GM06990 (cell line): ENCODE measurements around the gene MINPP1.

Experiments
- DNase-seq: peaks from one replicate; pipeline ENCODE4 v3.0.0-alpha.2; 2011; ENCODE audit not compliant: insufficient read length; ENCODE audit errors: extremely low read depth
- H3K27me3 ChIP-seq: replicated peaks from 2 replicates; pipeline ENCODE4 v1.6.0; 2011; ENCODE audit warnings: low read length; ENCODE audit not compliant: control insufficient read depth, insufficient read depth
- H3K36me3 ChIP-seq: 2 replicates; pipeline ENCODE4 v1.5.1; 2011; ENCODE audit warnings: low read length; ENCODE audit not compliant: control insufficient read depth, insufficient read depth
- H3K4me3 ChIP-seq: replicated peaks from 2 replicates; pipeline ENCODE4 v1.5.1; 2011; ENCODE audit warnings: low read depth, mild to moderate bottlenecking, control low read depth, low read length
- CTCF ChIP-seq: IDR thresholded peaks from 2 replicates; pipeline ENCODE4 v1.5.1; 2011; ENCODE audit warnings: low read length, control low read depth, mild to moderate bottlenecking, inconsistent platforms; ENCODE audit not compliant: insufficient read depth, poor library complexity, severe bottlenecking

MINPP1 gene

GRCh38 chr10:87558333-87558732 is 53.6 kb downstream of the MINPP1 start:
- TF ChIP-seq CTCF: no peak
- Histone ChIP-seq H3K27me3 (no peaks in the 10 kb centered on the region), H3K4me3 (no peak overlapping the region), H3K36me3 (no peaks in the 10 kb centered on the region)
- DNase-seq: no peak

GRCh38 chr10:87559392-87559791 is 54.7 kb downstream of the MINPP1 start:
- no peak for TF ChIP-seq CTCF
- no peak overlapping the region for H3K4me3 ChIP-seq
- no peak for DNase-seq
- H3K36me3 ChIP-seq: no peaks in the 10 kb centered on the region
- H3K27me3 ChIP-seq: no peaks in the 10 kb centered on the region

GRCh38 chr10:87560495-87561129 is 55.9 kb downstream of the MINPP1 start:
- no peak for TF ChIP-seq CTCF
- Histone ChIP-seq H3K36me3 (no peaks in the 10 kb centered on the region), H3K27me3 (no peaks in the 10 kb centered on the region), H3K4me3 (no peak overlapping the region)
- DNase-seq: no peak

GRCh38 chr10:87562750-87563149 is 58.1 kb downstream of the MINPP1 start:
- H3K27me3 ChIP-seq: no peaks in the 10 kb centered on the region
- H3K36me3 ChIP-seq: no peaks in the 10 kb centered on the region
- no peak overlapping the region for H3K4me3 ChIP-seq
- no peak for DNase-seq
- TF ChIP-seq CTCF: no peak

- H3K27me3 ChIP-seq: no peaks in the 10 kb centered on the region
- TF ChIP-seq CTCF: no peak
- DNase-seq: no peak
- H3K4me3 ChIP-seq: no peak overlapping the region
- no peaks in the 10 kb centered on the region for H3K36me3 ChIP-seq
Measured at GRCh38 chr10:87565010-87565409, 60.3 kb downstream of the MINPP1 start.

GRCh38 chr10:87575851-87576250 is 71.2 kb downstream of the MINPP1 start:
- DNase-seq: no peak
- Histone ChIP-seq H3K27me3 (no peaks in the 10 kb centered on the region), H3K4me3 (no peak overlapping the region), H3K36me3 (no peaks in the 10 kb centered on the region)
- TF ChIP-seq CTCF: no peak
